Body of pancreas (tissue), 4 donors: Measurements from ENCODE around the gene SLC46A1. TPM values are rescaled to one million over a fixed set of nuclear protein-coding genes. Genes with fewer than 3 reads are reported as not detected.

ENCODE experiments used
- ATAC-seq: fragments of 150-250 bp; one replicate; pipeline ENCODE4 v1.9.1; 2016
- DNase-seq, 4 donors: peaks; one replicate each; pipeline ENCODE4 v3.0.0-alpha.2; 2019
- H3K27ac ChIP-seq, 4 donors: fragments of 200-600 bp; sonication (generic); 1 replicate in 3 of 4; 2 replicates in 1 of 4; pipeline versions ENCODE4 v1.5.1 to v1.6.1; 2016 to 2019; ENCODE audit warnings: mild to moderate bottlenecking in 1 of 4, mixed read lengths in 1 of 4, moderate library complexity in 1 of 4
- H3K27me3 ChIP-seq, 2 donors: fragments of 200-600 bp; sonication (generic); one replicate each; pipeline ENCODE4 v1.6.0; 2016; ENCODE audit warnings: mild to moderate bottlenecking in 1 of 2
- H3K36me3 ChIP-seq, 2 donors: fragments of 200-600 bp; sonication (generic); replicated peaks in 1 of 2; 2 replicates each; pipeline ENCODE4 v1.5.1; 2016; ENCODE audit warnings: low read depth in 2 of 2; ENCODE audit not compliant: insufficient read depth in 1 of 2
- H3K4me1 ChIP-seq: fragments of 200-600 bp; sonication (generic); one replicate; pipeline ENCODE4 v1.6.0; 2016
- H3K4me3 ChIP-seq, 2 donors: fragments of 200-600 bp; sonication (generic); 1 replicate in 1 of 2; 2 replicates in 1 of 2; pipeline ENCODE4 v1.5.1; 2016 to 2019
- H3K9me3 ChIP-seq, 3 donors: fragments of 200-600 bp; sonication (generic); 1 replicate in 2 of 3; 2 replicates in 1 of 3; pipeline ENCODE4 v1.5.1; 2016
- POLR2A ChIP-seq, 3 donors: fragments of 450-650 bp; IDR thresholded peaks; one replicate each; pipeline ENCODE4 v1.6.1; 2016; ENCODE audit warnings: antibody characterized with exemption in 3 of 3, mild to moderate bottlenecking in 2 of 3
- WGBS, 2 donors: methylation state at CpG; one replicate each; pipeline ENCODE4 v1.1.5; 2017; 5-methylcytosine and 5-hydroxymethylcytosine counted together
- intact Hi-C: fragments of 100-400 bp; cut with DNase I; formaldehyde crosslinking; loops from one replicate; pipeline ENCODE4 v1.15.1; 2023
- total RNA-seq, 2 donors: library from RNA; depleted of rRNA; stranded (reverse); fragments of >200 nt; gene quantifications; one replicate each; pipeline ENCODE4 v1.1.0, GENCODE V29; 2016
- TF ChIP-seq, protein P1 (sequence below), 7 experiments: fragments of 450-650 bp in 4 of 7; fragments of 200-600 bp in 3 of 7; sonication (generic) in 3 of 7; IDR thresholded peaks; one replicate each; pipeline ENCODE4 v1.5.1; 2016 to 2019; ENCODE audit warnings: antibody characterized with exemption in 7 of 7

SLC46A1 gene
- total RNA-seq, 2 donors from 2014 or later: 8.6 to 17.6 TPM

DNA sequence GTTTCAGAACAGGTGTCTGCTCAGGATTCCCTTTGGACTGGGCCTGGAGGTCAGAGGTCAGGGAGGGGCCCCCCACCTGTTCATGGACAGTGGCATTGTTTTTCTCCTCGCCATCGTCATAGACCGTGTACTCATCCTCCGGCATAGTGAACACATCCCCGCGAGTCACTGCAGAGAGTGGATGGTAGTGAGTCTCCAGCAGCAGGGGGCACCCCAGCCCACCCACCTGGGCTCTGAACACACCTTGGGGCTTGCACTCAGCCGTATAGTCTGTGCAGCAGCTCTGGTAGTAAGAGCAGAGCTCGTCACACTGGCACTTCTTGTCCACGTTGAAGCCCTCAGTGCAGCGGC lies 36.4 kb downstream of the SLC46A1 start:
- WGBS, 2 donors: 68 to 86% methylated on average over 7 to 10 of the region's 10 CpGs
- Histone ChIP-seq H3K27ac (peak overlapping the region in 3 of 4 donors; percentile 48 to 82 (median 72)), H3K9me3 (no peaks in the 10 kb centered on the region), H3K36me3 (no peaks in the 10 kb centered on the region), H3K4me3 (no peak overlapping the region), H3K4me1 (peaks cover 40% of the 10 kb centered on the region), H3K27me3 (no peaks in the 10 kb centered on the region)
- no peak for ATAC-seq
- TF ChIP-seq POLR2A (IDR thresholded peaks at IDR 0.05): no peak
- TF ChIP-seq, protein P1, sequence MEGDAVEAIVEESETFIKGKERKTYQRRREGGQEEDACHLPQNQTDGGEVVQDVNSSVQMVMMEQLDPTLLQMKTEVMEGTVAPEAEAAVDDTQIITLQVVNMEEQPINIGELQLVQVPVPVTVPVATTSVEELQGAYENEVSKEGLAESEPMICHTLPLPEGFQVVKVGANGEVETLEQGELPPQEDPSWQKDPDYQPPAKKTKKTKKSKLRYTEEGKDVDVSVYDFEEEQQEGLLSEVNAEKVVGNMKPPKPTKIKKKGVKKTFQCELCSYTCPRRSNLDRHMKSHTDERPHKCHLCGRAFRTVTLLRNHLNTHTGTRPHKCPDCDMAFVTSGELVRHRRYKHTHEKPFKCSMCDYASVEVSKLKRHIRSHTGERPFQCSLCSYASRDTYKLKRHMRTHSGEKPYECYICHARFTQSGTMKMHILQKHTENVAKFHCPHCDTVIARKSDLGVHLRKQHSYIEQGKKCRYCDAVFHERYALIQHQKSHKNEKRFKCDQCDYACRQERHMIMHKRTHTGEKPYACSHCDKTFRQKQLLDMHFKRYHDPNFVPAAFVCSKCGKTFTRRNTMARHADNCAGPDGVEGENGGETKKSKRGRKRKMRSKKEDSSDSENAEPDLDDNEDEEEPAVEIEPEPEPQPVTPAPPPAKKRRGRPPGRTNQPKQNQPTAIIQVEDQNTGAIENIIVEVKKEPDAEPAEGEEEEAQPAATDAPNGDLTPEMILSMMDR (IDR thresholded peaks at IDR 0.05): no peak
- intact Hi-C loops: no loop called here
- DNase-seq: no peak

- Histone ChIP-seq H3K27ac (peak overlapping the region in 2 of 4 donors; percentile 72 to 82), H3K4me3 (no peak overlapping the region), H3K27me3 (no peaks in the 10 kb centered on the region), H3K4me1 (peaks cover 40% of the 10 kb centered on the region), H3K36me3 (no peaks in the 10 kb centered on the region), H3K9me3 (no peaks in the 10 kb centered on the region)
- TF ChIP-seq, protein P1 (IDR thresholded peaks at IDR 0.05): no peak
- no peak for TF ChIP-seq POLR2A (IDR thresholded peaks at IDR 0.05)
- intact Hi-C loops: no loop called here
- ATAC-seq (no peak), DNase-seq (no peak)
- WGBS, 2 donors: 90 to 93% methylated on average over 11 to 22 of the region's 23 CpGs
Observed at GRCh38 chr17:28368915-28369683, 36.9 kb downstream of the SLC46A1 start.

DNA sequence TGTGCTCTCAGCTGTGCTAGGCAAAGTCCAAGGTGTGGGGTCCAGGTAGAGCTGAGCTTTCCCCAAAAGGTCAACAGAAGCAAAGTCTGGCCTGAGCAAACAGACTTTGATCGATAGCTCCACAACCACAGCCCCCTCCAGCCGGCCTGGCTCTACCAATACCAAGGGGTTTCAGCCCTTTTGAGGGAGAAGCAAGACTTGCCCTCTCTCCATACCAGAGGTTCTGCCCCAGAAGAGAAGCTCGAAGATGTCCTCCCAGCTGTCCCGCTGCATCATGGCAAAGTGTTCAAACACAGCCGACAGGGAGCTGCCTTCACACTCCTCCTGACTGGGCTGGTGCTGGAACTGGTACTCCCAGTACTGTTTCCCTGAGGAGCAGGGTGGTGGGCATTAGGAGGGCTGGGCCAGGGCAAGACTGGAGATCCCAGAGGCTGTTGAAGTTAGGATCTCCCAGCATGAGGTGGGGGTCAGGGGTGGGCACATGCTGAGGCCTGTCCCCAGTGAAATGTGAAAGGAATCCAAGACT lies 37.6 kb downstream of the SLC46A1 start:
- intact Hi-C loops: no loop called here
- no peak overlapping the region for H3K4me3 ChIP-seq
- H3K9me3 ChIP-seq: no peaks in the 10 kb centered on the region
- no peak for DNase-seq
- peaks cover 40% of the 10 kb centered on the region for H3K4me1 ChIP-seq
- H3K36me3 ChIP-seq: peaks cover 0 to 5% of the 10 kb centered on the region in 2 donors
- no peak for TF ChIP-seq POLR2A (IDR thresholded peaks at IDR 0.05)
- TF ChIP-seq, protein P1 (IDR thresholded peaks at IDR 0.05): no peak
- peak overlapping the region in 1 of 4 donors; percentile 72 for H3K27ac ChIP-seq
- 32 to 55% methylated on average over 3 to 5 of the region's 5 CpGs for WGBS, 2 donors
- ATAC-seq: no peak
- H3K27me3 ChIP-seq: no peaks in the 10 kb centered on the region

DNA sequence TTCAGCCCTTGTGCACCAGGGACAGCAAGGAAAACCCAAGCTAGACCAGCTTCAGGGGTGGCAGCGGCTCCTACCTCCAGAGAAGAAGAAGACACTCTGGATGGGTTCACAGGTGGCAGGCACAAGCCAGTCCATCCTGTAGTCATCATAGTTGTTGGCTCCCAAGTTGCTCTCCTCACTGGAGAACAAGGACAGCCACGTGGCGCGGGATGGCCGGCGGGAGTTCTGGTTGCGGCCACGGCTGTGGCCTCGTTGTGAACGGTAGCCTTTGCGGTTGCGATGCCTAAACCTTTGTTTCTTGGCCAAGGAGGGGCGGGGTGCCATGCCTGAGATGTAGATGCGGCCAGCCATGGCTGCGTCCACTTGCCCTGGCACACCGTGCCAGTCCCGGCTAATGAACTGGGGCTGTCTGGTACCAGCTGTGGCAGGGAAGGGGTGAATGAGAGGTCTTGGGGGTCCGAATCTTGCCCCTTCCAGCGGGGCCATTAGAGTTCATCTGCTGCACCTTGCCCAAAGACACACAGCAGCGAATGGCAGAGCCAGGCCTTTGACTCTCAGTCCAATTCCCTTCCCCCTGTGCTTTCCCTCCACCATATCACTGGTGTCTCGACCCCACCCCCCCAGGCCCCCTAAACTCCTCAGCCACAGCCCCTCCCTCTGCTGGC lies 38.2 kb downstream of the SLC46A1 start:
- Histone ChIP-seq H3K27ac (no peak overlapping the region), H3K4me3 (no peak overlapping the region), H3K9me3 (no peaks in the 10 kb centered on the region), H3K4me1 (peaks cover 39% of the 10 kb centered on the region), H3K36me3 (peaks cover 0 to 6% of the 10 kb centered on the region in 2 donors), H3K27me3 (no peaks in the 10 kb centered on the region)
- ATAC-seq (no peak), DNase-seq (no peak)
- WGBS, 2 donors: 79 to 83% methylated on average over 12 to 21 of the region's 21 CpGs
- intact Hi-C loops: no loop called here
- TF ChIP-seq, protein P1 (IDR thresholded peaks at IDR 0.05): no peak
- no peak for TF ChIP-seq POLR2A (IDR thresholded peaks at IDR 0.05)
